ENCODE data around the gene DNLZ.

- TF ChIP-seq ZNF274 (IDR thresholded peaks at IDR 0.05; ENCODE audit: low read depth, low read length) (no peak), SUZ12 (IDR thresholded peaks at IDR 0.05; ENCODE audit: extremely low read depth, insufficient read depth, insufficient read length) (no peak), YY1 (IDR thresholded peaks at IDR 0.05; ENCODE audit: insufficient read depth, insufficient read length) (no peak)
Observed at GRCh38 chr9:136348691-136349090, 14.9 kb downstream of the DNLZ start.
